GM12801 (cell line): ENCODE data around the gene NUSAP1.

ENCODE experiments used
- CTCF ChIP-seq: IDR thresholded peaks from one replicate; pipeline ENCODE4 v1.5.1; 2011; ENCODE audit warnings: control low read depth; ENCODE audit not compliant: insufficient read length; ENCODE audit errors: extremely low read depth

The NUSAP1 gene

GRCh38 chr15:41323611-41324010 is 9.1 kb upstream of the NUSAP1 start:
- no peak for TF ChIP-seq CTCF

GRCh38 chr15:41331281-41331680 is 1.4 kb upstream of the NUSAP1 start:
- no peak for TF ChIP-seq CTCF

GRCh38 chr15:41331833-41332193 is 868 bp upstream of the NUSAP1 start:
- TF ChIP-seq CTCF = no peak

GRCh38 chr15:41333026-41333562 is 413 bp downstream of the NUSAP1 start:
- no peak for TF ChIP-seq CTCF

- TF ChIP-seq CTCF = no peak
Observed at GRCh38 chr15:41334293-41335120, 1.8 kb downstream of the NUSAP1 start.

GRCh38 chr15:41336549-41336948 is 3.9 kb downstream of the NUSAP1 start:
- no peak for TF ChIP-seq CTCF

GRCh38 chr15:41337047-41337446 is 4.4 kb downstream of the NUSAP1 start:
- no peak for TF ChIP-seq CTCF
